Measurements from ENCODE around the gene PPP6R2.

PPP6R2 gene

GRCh38 chr22:50489363-50490243 is 146.5 kb downstream of the PPP6R2 start:
- DNase-seq, result no peak

GRCh38 chr22:50490531-50491308 is 147.6 kb downstream of the PPP6R2 start:
- DNase-seq, result no peak

Data from stimulated activated CD4-positive, alpha-beta T cell treated with anti-CD3 and anti-CD28 coated beads, Interleukin-2, amount 100 ng/mL, for 48 hours (primary cell).